Transverse colon (tissue), 4 donors: ENCODE results near the gene HMGCL.

Source experiments
- EP300 ChIP-seq: sonication (generic); formaldehyde crosslinking; IDR thresholded peaks from one replicate; pipeline ENCODE4 v1.6.1; 2017; ENCODE audit warnings: antibody characterized with exemption, low read depth
- POLR2A ChIP-seq: fragments of 450-650 bp; IDR thresholded peaks from one replicate; pipeline ENCODE4 v1.6.1; 2016; ENCODE audit warnings: antibody characterized with exemption, mild to moderate bottlenecking, moderate library complexity
- POLR2AphosphoS5 ChIP-seq, 3 donors: sonication (generic); formaldehyde crosslinking; IDR thresholded peaks; one replicate each; pipeline ENCODE4 v1.6.1; 2016; ENCODE audit warnings: antibody characterized with exemption in 3 of 3
- TF ChIP-seq, protein P1 (sequence below), 5 experiments: fragments of 200-600 bp in 3 of 5; fragments of 450-650 bp in 2 of 5; sonication (generic) in 3 of 5; IDR thresholded peaks; 1 replicate in 2 of 5; 2 replicates in 3 of 5; pipeline ENCODE4 v1.5.1; 2016 to 2017; ENCODE audit warnings: antibody characterized with exemption in 5 of 5, inconsistent platforms in 3 of 5, mild to moderate bottlenecking in 2 of 5, moderate library complexity in 1 of 5

GRCh38 chr1:23779826-23780371 is 45.3 kb downstream of the HMGCL start:
- TF ChIP-seq, protein P1, sequence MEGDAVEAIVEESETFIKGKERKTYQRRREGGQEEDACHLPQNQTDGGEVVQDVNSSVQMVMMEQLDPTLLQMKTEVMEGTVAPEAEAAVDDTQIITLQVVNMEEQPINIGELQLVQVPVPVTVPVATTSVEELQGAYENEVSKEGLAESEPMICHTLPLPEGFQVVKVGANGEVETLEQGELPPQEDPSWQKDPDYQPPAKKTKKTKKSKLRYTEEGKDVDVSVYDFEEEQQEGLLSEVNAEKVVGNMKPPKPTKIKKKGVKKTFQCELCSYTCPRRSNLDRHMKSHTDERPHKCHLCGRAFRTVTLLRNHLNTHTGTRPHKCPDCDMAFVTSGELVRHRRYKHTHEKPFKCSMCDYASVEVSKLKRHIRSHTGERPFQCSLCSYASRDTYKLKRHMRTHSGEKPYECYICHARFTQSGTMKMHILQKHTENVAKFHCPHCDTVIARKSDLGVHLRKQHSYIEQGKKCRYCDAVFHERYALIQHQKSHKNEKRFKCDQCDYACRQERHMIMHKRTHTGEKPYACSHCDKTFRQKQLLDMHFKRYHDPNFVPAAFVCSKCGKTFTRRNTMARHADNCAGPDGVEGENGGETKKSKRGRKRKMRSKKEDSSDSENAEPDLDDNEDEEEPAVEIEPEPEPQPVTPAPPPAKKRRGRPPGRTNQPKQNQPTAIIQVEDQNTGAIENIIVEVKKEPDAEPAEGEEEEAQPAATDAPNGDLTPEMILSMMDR (IDR thresholded peaks at IDR 0.05), result no peak
- TF ChIP-seq EP300 (no peak), POLR2AphosphoS5 (IDR thresholded peaks at IDR 0.05) (no peak), POLR2A (no peak)
